Measurements from ENCODE around the gene AGTPBP1. TPM values are rescaled to one million over a fixed set of nuclear protein-coding genes. Genes with fewer than 3 reads are reported as not detected.

Gene AGTPBP1
- total RNA-seq, 4 donors from 2014 or later = 12.5 to 15.1 (median 14.0) TPM

GRCh38 chr9:85554349-85554748 is 187.4 kb downstream of the AGTPBP1 start:
- no peak overlapping the region for H3K4me3 ChIP-seq (ENCODE audit: low read depth, poor library complexity, severe bottlenecking)
- DNase-seq (ENCODE audit: low spot score in 2 of 2) = no peak
- 84 to 92% methylated on average over 1 of the region's 1 CpG for WGBS, 2 donors
- intact Hi-C loops (cut with DNase I; ENCODE audit: low total_unique reads) = no loop called here
- no peak for TF ChIP-seq POLR2A (IDR thresholded peaks at IDR 0.05)
- TF ChIP-seq, protein P1, sequence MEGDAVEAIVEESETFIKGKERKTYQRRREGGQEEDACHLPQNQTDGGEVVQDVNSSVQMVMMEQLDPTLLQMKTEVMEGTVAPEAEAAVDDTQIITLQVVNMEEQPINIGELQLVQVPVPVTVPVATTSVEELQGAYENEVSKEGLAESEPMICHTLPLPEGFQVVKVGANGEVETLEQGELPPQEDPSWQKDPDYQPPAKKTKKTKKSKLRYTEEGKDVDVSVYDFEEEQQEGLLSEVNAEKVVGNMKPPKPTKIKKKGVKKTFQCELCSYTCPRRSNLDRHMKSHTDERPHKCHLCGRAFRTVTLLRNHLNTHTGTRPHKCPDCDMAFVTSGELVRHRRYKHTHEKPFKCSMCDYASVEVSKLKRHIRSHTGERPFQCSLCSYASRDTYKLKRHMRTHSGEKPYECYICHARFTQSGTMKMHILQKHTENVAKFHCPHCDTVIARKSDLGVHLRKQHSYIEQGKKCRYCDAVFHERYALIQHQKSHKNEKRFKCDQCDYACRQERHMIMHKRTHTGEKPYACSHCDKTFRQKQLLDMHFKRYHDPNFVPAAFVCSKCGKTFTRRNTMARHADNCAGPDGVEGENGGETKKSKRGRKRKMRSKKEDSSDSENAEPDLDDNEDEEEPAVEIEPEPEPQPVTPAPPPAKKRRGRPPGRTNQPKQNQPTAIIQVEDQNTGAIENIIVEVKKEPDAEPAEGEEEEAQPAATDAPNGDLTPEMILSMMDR (IDR thresholded peaks at IDR 0.05) = no peak

DNA sequence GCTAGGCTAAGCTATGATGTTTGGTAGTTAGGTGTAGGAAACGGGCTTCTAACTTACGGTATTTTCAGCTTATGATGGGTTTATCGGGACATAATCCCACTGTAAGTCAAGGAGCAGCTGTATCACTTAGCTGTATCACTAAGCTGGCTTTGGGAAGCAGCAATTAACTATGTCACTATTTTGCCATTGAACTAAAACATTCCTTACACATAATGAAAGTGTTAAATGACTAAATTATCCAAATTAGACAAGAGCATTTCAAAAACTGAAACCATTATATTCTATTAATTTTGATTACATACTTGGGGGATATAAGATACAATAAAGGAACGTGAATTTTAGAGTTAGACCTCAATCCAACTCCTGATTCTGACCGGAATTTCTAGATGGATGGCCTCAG is 188.3 kb downstream of the AGTPBP1 start:
- TF ChIP-seq, protein P1 (IDR thresholded peaks at IDR 0.05) = no peak
- no peak for TF ChIP-seq POLR2A (IDR thresholded peaks at IDR 0.05)
- DNase-seq (ENCODE audit: low spot score in 2 of 2) = no peak
- no peak overlapping the region for H3K4me3 ChIP-seq (ENCODE audit: low read depth, poor library complexity, severe bottlenecking)
- intact Hi-C loops (cut with DNase I; ENCODE audit: low total_unique reads) = no loop called here
- WGBS, 2 donors = 89 to 90% methylated on average over 5 of the region's 5 CpGs

DNA sequence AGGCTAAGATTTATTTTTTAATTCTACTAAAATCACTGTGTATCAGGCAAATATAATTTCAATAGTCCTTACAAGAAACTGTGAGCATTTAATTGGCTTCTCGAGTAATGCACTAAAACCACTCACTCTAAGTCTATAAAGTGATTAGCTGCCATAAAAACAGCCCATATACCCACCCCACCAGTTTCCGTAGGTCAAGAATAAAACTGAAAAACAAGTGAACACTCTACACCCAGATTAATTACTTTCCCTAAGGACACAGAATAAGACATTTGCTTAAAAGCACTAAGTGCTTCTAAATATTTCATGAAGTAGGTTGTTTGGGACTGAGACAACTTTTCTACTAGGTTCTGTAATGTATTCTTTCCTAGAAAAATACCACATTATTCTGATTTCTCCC is 194.2 kb downstream of the AGTPBP1 start:
- H3K4me3 ChIP-seq (ENCODE audit: low read depth, poor library complexity, severe bottlenecking) = no peak overlapping the region
- TF ChIP-seq, protein P1 (IDR thresholded peaks at IDR 0.05) = no peak
- TF ChIP-seq POLR2A (IDR thresholded peaks at IDR 0.05) = no peak
- WGBS, 2 donors = 89 to 96% methylated on average over 2 of the region's 2 CpGs
- DNase-seq (ENCODE audit: low spot score in 2 of 2) = no peak
- intact Hi-C loops (cut with DNase I; ENCODE audit: low total_unique reads) = no loop called here

DNA sequence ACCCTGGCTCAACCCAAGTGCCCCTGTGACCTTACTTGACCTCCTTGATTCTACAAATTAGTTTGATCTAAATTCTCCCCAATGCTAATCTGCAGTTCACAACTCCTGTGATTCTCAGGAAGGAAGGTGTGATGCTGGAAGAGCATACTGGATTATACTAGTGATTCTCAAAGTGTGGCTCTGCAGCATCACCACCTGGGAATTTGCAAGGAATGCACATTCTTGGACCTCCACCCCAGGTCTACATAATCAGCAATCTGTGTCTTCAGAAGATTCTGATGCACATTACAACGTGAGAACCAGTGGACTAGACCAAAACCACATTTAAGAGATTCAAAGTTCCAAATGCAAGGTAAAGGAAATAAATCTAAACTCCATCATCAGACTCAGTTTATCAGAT is 198.6 kb downstream of the AGTPBP1 start:
- TF ChIP-seq POLR2A (IDR thresholded peaks at IDR 0.05) = no peak
- TF ChIP-seq, protein P1 (IDR thresholded peaks at IDR 0.05) = no peak
- intact Hi-C loops (cut with DNase I; ENCODE audit: low total_unique reads) = no loop called here
- no peak for DNase-seq (ENCODE audit: low spot score in 2 of 2)
- WGBS, 2 donors = 70 to 88% methylated on average over 1 of the region's 1 CpG
- no peak overlapping the region for H3K4me3 ChIP-seq (ENCODE audit: low read depth, poor library complexity, severe bottlenecking)

GRCh38 chr9:85541876-85542275 is 199.9 kb downstream of the AGTPBP1 start:
- DNase-seq (ENCODE audit: low spot score in 2 of 2) = no peak
- intact Hi-C loops (cut with DNase I; ENCODE audit: low total_unique reads) = no loop called here
- H3K4me3 ChIP-seq (ENCODE audit: low read depth, poor library complexity, severe bottlenecking) = no peak overlapping the region
- 81 to 87% methylated on average over 4 of the region's 4 CpGs for WGBS, 2 donors
- no peak for TF ChIP-seq POLR2A (IDR thresholded peaks at IDR 0.05)

GRCh38 chr9:85536514-85536913 is 205.2 kb downstream of the AGTPBP1 start:
- 77 to 86% methylated on average over 6 of the region's 6 CpGs for WGBS, 2 donors
- no peak for DNase-seq (ENCODE audit: low spot score in 2 of 2)
- intact Hi-C loops (cut with DNase I; ENCODE audit: low total_unique reads) = no loop called here
- no peak overlapping the region for H3K4me3 ChIP-seq (ENCODE audit: low read depth, poor library complexity, severe bottlenecking)
- TF ChIP-seq POLR2A (IDR thresholded peaks at IDR 0.05) = no peak
- TF ChIP-seq, protein P1 (IDR thresholded peaks at IDR 0.05) = no peak

Measured in lower leg skin (tissue), 4 donors.